ENCODE results near the gene RFC5. TPM values are rescaled to one million over a fixed set of nuclear protein-coding genes. Genes with fewer than 3 reads are reported as not detected.
"Not testable (repeated sequence)": the region's sequence is repeated elsewhere in the genome, so short reads cannot be mapped to it uniquely, and the experiment has no call there.

Gene RFC5
- total RNA-seq, 1 donor from 2014 or later = 5.2 TPM

GRCh38 chr12:117998719-117999118, 17.8 kb upstream of the RFC5 start:
- TF ChIP-seq CTCF (IDR thresholded peaks at IDR 0.05) = no peak
- H3K4me3 ChIP-seq = no peak overlapping the region
- no peaks in the 10 kb centered on the region for H3K27me3 ChIP-seq
- H3K27ac ChIP-seq = no peak overlapping the region
- no peaks in the 10 kb centered on the region for H3K9me3 ChIP-seq
- no peaks in the 10 kb centered on the region for H3K4me1 ChIP-seq
- intact Hi-C loops (cut with DNase I) = no loop called here
- no peak for DNase-seq (ENCODE audit: low spot score in 2 of 2)
- no peaks in the 10 kb centered on the region for H3K36me3 ChIP-seq

- intact Hi-C loops (cut with DNase I); H3K27me3 ChIP-seq; H3K27ac ChIP-seq; H3K4me1 ChIP-seq; H3K9me3 ChIP-seq; H3K4me3 ChIP-seq; DNase-seq (ENCODE audit: low spot score in 2 of 2); H3K36me3 ChIP-seq: not testable (repeated sequence)
Measured at GRCh38 chr12:117999806-118000205, 16.7 kb upstream of the RFC5 start.

GRCh38 chr12:118010903-118011302, 5.6 kb upstream of the RFC5 start:
- Histone ChIP-seq H3K27me3 (no peaks in the 10 kb centered on the region), H3K4me1 (no peaks in the 10 kb centered on the region), H3K27ac (no peak overlapping the region), H3K36me3 (no peaks in the 10 kb centered on the region), H3K9me3 (no peaks in the 10 kb centered on the region), H3K4me3 (no peak overlapping the region)
- DNase-seq (ENCODE audit: low spot score in 2 of 2) = no peak
- intact Hi-C loops (cut with DNase I) = loop anchor here (10.0 kb wide), 1 partner anchor 1654 kb away; the partner anchor contains the start of gene PRKAB1
- no peak for TF ChIP-seq CTCF (IDR thresholded peaks at IDR 0.05)

GRCh38 chr12:118011377-118011776, 5.1 kb upstream of the RFC5 start:
- no peak for TF ChIP-seq CTCF (IDR thresholded peaks at IDR 0.05)
- Histone ChIP-seq H3K4me3 (no peak overlapping the region), H3K27ac (no peak overlapping the region), H3K27me3 (no peaks in the 10 kb centered on the region), H3K4me1 (no peaks in the 10 kb centered on the region), H3K9me3 (no peaks in the 10 kb centered on the region), H3K36me3 (no peaks in the 10 kb centered on the region)
- intact Hi-C loops (cut with DNase I) = loop anchor here (10.0 kb wide), 1 partner anchor 1653 kb away; the partner anchor contains the start of gene PRKAB1
- no peak for DNase-seq (ENCODE audit: low spot score in 2 of 2)

GRCh38 chr12:118011961-118012360, 4.5 kb upstream of the RFC5 start:
- H3K27ac ChIP-seq = no peak overlapping the region
- intact Hi-C loops (cut with DNase I) = loop anchor here (10.0 kb wide), 1 partner anchor 1653 kb away; the partner anchor contains the start of gene PRKAB1
- DNase-seq (ENCODE audit: low spot score in 2 of 2) = no peak

GRCh38 chr12:118013283-118013682, 3.2 kb upstream of the RFC5 start:
- intact Hi-C loops (cut with DNase I) = loop anchor here (10.0 kb wide), 1 partner anchor 1652 kb away; the partner anchor contains the start of gene PRKAB1
- no peak for TF ChIP-seq CTCF (IDR thresholded peaks at IDR 0.05)

More at GRCh38 chr12:118011961-118012360, 4.5 kb upstream of the RFC5 start:
- H3K9me3 ChIP-seq = no peaks in the 10 kb centered on the region
- no peaks in the 10 kb centered on the region for H3K36me3 ChIP-seq
- no peaks in the 10 kb centered on the region for H3K4me1 ChIP-seq
- no peak for TF ChIP-seq CTCF (IDR thresholded peaks at IDR 0.05)
- no peak overlapping the region for H3K4me3 ChIP-seq
- no peaks in the 10 kb centered on the region for H3K27me3 ChIP-seq

More at GRCh38 chr12:118013283-118013682, 3.2 kb upstream of the RFC5 start:
- no peaks in the 10 kb centered on the region for H3K9me3 ChIP-seq
- no peaks in the 10 kb centered on the region for H3K36me3 ChIP-seq
- H3K4me1 ChIP-seq = peaks cover 0 to 4% of the 10 kb centered on the region in 2 donors
- H3K27ac ChIP-seq = no peak overlapping the region
- DNase-seq (ENCODE audit: low spot score in 2 of 2) = no peak
- no peak overlapping the region for H3K4me3 ChIP-seq
- H3K27me3 ChIP-seq = no peaks in the 10 kb centered on the region

All from ascending aorta (tissue), 2 donors.